ENCODE results near the gene GLIS1. TPM values are rescaled to one million over a fixed set of nuclear protein-coding genes. Genes with fewer than 3 reads are reported as not detected.

The GLIS1 gene
- total and polyA plus RNA-seq, 2 experiments from 2014 or later = 0.26 to 0.31 TPM

- TF ChIP-seq, protein P1, sequence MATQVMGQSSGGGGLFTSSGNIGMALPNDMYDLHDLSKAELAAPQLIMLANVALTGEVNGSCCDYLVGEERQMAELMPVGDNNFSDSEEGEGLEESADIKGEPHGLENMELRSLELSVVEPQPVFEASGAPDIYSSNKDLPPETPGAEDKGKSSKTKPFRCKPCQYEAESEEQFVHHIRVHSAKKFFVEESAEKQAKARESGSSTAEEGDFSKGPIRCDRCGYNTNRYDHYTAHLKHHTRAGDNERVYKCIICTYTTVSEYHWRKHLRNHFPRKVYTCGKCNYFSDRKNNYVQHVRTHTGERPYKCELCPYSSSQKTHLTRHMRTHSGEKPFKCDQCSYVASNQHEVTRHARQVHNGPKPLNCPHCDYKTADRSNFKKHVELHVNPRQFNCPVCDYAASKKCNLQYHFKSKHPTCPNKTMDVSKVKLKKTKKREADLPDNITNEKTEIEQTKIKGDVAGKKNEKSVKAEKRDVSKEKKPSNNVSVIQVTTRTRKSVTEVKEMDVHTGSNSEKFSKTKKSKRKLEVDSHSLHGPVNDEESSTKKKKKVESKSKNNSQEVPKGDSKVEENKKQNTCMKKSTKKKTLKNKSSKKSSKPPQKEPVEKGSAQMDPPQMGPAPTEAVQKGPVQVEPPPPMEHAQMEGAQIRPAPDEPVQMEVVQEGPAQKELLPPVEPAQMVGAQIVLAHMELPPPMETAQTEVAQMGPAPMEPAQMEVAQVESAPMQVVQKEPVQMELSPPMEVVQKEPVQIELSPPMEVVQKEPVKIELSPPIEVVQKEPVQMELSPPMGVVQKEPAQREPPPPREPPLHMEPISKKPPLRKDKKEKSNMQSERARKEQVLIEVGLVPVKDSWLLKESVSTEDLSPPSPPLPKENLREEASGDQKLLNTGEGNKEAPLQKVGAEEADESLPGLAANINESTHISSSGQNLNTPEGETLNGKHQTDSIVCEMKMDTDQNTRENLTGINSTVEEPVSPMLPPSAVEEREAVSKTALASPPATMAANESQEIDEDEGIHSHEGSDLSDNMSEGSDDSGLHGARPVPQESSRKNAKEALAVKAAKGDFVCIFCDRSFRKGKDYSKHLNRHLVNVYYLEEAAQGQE (IDR thresholded peaks at IDR 0.05; ENCODE audit: unreplicated experiment) = no peak
- no peak for TF ChIP-seq NANOG (IDR thresholded peaks at IDR 0.05; ENCODE audit: borderline replicate concordance)
- TF ChIP-seq, protein P2, sequence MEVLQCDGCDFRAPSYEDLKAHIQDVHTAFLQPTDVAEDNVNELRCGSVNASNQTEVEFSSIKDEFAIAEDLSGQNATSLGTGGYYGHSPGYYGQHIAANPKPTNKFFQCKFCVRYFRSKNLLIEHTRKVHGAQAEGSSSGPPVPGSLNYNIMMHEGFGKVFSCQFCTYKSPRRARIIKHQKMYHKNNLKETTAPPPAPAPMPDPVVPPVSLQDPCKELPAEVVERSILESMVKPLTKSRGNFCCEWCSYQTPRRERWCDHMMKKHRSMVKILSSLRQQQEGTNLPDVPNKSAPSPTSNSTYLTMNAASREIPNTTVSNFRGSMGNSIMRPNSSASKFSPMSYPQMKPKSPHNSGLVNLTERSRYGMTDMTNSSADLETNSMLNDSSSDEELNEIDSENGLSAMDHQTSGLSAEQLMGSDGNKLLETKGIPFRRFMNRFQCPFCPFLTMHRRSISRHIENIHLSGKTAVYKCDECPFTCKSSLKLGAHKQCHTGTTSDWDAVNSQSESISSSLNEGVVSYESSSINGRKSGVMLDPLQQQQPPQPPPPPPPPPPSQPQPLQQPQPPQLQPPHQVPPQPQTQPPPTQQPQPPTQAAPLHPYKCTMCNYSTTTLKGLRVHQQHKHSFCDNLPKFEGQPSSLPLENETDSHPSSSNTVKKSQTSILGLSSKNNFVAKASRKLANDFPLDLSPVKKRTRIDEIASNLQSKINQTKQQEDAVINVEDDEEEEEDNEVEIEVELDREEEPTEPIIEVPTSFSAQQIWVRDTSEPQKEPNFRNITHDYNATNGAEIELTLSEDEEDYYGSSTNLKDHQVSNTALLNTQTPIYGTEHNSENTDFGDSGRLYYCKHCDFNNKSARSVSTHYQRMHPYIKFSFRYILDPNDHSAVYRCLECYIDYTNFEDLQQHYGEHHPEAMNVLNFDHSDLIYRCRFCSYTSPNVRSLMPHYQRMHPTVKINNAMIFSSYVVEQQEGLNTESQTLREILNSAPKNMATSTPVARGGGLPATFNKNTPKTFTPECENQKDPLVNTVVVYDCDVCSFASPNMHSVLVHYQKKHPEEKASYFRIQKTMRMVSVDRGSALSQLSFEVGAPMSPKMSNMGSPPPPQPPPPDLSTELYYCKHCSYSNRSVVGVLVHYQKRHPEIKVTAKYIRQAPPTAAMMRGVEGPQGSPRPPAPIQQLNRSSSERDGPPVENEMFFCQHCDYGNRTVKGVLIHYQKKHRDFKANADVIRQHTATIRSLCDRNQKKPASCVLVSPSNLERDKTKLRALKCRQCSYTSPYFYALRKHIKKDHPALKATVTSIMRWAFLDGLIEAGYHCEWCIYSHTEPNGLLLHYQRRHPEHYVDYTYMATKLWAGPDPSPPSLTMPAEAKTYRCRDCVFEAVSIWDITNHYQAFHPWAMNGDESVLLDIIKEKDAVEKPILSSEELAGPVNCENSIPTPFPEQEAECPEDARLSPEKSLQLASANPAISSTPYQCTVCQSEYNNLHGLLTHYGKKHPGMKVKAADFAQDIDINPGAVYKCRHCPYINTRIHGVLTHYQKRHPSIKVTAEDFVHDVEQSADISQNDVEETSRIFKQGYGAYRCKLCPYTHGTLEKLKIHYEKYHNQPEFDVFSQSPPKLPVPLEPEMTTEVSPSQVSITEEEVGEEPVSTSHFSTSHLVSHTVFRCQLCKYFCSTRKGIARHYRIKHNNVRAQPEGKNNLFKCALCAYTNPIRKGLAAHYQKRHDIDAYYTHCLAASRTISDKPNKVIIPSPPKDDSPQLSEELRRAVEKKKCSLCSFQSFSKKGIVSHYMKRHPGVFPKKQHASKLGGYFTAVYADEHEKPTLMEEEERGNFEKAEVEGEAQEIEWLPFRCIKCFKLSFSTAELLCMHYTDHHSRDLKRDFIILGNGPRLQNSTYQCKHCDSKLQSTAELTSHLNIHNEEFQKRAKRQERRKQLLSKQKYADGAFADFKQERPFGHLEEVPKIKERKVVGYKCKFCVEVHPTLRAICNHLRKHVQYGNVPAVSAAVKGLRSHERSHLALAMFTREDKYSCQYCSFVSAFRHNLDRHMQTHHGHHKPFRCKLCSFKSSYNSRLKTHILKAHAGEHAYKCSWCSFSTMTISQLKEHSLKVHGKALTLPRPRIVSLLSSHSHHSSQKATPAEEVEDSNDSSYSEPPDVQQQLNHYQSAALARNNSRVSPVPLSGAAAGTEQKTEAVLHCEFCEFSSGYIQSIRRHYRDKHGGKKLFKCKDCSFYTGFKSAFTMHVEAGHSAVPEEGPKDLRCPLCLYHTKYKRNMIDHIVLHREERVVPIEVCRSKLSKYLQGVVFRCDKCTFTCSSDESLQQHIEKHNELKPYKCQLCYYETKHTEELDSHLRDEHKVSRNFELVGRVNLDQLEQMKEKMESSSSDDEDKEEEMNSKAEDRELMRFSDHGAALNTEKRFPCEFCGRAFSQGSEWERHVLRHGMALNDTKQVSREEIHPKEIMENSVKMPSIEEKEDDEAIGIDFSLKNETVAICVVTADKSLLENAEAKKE (CRISPR knock-in tag; IDR thresholded peaks at IDR 0.05) = no peak
Observed at GRCh38 chr1:53598966-53599365, 140.0 kb downstream of the GLIS1 start (continued).

DNA sequence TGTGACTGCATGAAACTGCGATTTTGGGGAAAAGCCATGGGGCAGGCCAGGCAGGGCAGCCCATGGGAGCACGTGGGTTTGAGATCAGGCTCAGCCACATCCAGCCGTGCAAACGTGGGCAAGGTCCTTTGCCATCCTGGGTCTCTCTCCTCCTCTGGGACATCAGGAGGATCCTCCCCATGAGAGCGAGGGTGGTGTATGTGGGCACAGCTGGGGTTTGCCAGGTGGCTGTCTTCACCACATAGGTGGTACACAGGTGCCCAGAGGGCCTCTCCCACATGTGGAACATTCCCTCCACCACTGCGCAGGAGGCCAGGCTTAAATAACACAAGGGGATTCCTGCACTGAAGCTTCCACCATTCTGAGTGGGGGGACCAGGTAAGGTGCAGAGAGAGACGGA is 143.1 kb downstream of the GLIS1 start:
- H3K27me3 Mint-ChIP-seq (ENCODE audit: insufficient read depth, low read depth, poor library complexity) = peaks cover 11% of the 10 kb centered on the region
- TF ChIP-seq, protein P3, sequence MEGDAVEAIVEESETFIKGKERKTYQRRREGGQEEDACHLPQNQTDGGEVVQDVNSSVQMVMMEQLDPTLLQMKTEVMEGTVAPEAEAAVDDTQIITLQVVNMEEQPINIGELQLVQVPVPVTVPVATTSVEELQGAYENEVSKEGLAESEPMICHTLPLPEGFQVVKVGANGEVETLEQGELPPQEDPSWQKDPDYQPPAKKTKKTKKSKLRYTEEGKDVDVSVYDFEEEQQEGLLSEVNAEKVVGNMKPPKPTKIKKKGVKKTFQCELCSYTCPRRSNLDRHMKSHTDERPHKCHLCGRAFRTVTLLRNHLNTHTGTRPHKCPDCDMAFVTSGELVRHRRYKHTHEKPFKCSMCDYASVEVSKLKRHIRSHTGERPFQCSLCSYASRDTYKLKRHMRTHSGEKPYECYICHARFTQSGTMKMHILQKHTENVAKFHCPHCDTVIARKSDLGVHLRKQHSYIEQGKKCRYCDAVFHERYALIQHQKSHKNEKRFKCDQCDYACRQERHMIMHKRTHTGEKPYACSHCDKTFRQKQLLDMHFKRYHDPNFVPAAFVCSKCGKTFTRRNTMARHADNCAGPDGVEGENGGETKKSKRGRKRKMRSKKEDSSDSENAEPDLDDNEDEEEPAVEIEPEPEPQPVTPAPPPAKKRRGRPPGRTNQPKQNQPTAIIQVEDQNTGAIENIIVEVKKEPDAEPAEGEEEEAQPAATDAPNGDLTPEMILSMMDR (conservative IDR thresholded peaks at IDR 0.05; ENCODE audit: low read depth in 2 of 2) = no peak
- TF ChIP-seq POLR2AphosphoS5 (IDR thresholded peaks at IDR 0.05; ENCODE audit: low read depth) (no peak), NANOG (IDR thresholded peaks at IDR 0.05; ENCODE audit: borderline replicate concordance) (no peak)

More for the DNA sequence above, 143.1 kb downstream of the GLIS1 start:
- Histone ChIP-seq H3K27ac (ENCODE audit: low read depth) (no peak overlapping the region), H4K20me1 (replicated peaks; ENCODE audit: insufficient read depth) (no peaks in the 10 kb centered on the region), H3K79me2 (replicated peaks; ENCODE audit: insufficient read depth) (no peaks in the 10 kb centered on the region), H2AFZ (no peak overlapping the region), H3K4me3 (no peak overlapping the region), H3K36me3 (ENCODE audit: insufficient read depth) (no peaks in the 10 kb centered on the region), H3K9me2 (ENCODE audit: insufficient read depth) (no peaks in the 10 kb centered on the region), H3K4me2 (no peak overlapping the region), H3K27me3 (ENCODE audit: insufficient read depth) (no peaks in the 10 kb centered on the region), H3F3A (replicated peaks; ENCODE audit: low read depth) (no peaks in the 10 kb centered on the region), H3K4me1 (ENCODE audit: insufficient read depth) (peaks cover under 1% of the 10 kb centered on the region; the same call in 1 of the 2 replicates)
- Mint-ChIP-seq H3K4me1 (peaks cover 9% of the 10 kb centered on the region; the same call in 2 of the 3 replicates), H3K4me3 (no peak overlapping the region), H3K36me3 (ENCODE audit: low read depth) (no peaks in the 10 kb centered on the region), H3K9me3 (no peaks in the 10 kb centered on the region), H3K27ac (no peak overlapping the region)
- no peak for ATAC-seq
- DNase-seq (ENCODE audit: low spot score) = no peak

Measured in GM23338 (cell line).